IMR-90 (cell line): ENCODE measurements around the gene MARVELD3. TPM values are rescaled to one million over a fixed set of nuclear protein-coding genes. Genes with fewer than 3 reads are reported as not detected.

Source experiments
- ATAC-seq: fragments of 200-7000 bp; cut with Tn5 transposase; 2 replicates; pipeline ENCODE4 v1.9.1; 2020; ENCODE audit warnings: low read depth, mild to moderate bottlenecking, moderate library complexity
- BruUV-seq: library from RNA; stranded (reverse); fragments of 400-500 nt; replicated peaks from 2 replicates; lab custom pipeline; 2021; lab: Mats Ljungman, UMichigan
- CTCF ChIA-PET: fragments of 300-600 bp; formaldehyde crosslinking; extraction: SDS; loops from one replicate; lab custom pipeline; 2021; ENCODE audit warnings: antibody characterized with exemption; lab: Yijun Ruan, JAX
- POLR2A ChIA-PET: fragments of 300-600 bp; sonication (Branson Sonifier 250); formaldehyde crosslinking; loops from one replicate; lab custom pipeline; 2022; ENCODE audit warnings: antibody characterized with exemption; ENCODE audit not compliant: unreplicated experiment; lab: Charles Lee
- DNase-seq: peaks from one replicate; pipeline ENCODE4 v3.0.0; 2013
- H2AFZ ChIP-seq: replicated peaks from 2 replicates; pipeline ENCODE3; 2013; ENCODE audit warnings: low read length, mild to moderate bottlenecking; ENCODE audit not compliant: poor library complexity
- H2AK5ac ChIP-seq: 2 replicates; pipeline ENCODE4 v1.6.1; 2013; ENCODE audit warnings: low read depth, low read length, inconsistent platforms
- H2AK9ac ChIP-seq: replicated peaks from 2 replicates; pipeline ENCODE3; 2013; ENCODE audit warnings: mild to moderate bottlenecking, low read depth, low read length, moderate library complexity; ENCODE audit not compliant: poor library complexity
- H2BK120ac ChIP-seq: 2 replicates; pipeline ENCODE4 v1.6.1; 2013; ENCODE audit warnings: low read depth, low read length, inconsistent platforms
- H2BK15ac ChIP-seq: 3 replicates; pipeline ENCODE4 v1.6.1; 2013; ENCODE audit warnings: low read depth, low read length, inconsistent platforms
- H2BK20ac ChIP-seq: 2 replicates; pipeline ENCODE4 v1.6.1; 2013; ENCODE audit warnings: low read depth, mild to moderate bottlenecking, inconsistent platforms, low read length, moderate library complexity
- H2BK5ac ChIP-seq: 2 replicates; pipeline ENCODE4 v1.6.1; 2013; ENCODE audit warnings: mild to moderate bottlenecking, low read depth, low read length, inconsistent platforms; ENCODE audit not compliant: poor library complexity, severe bottlenecking
- H3K14ac ChIP-seq: replicated peaks from 2 replicates; pipeline ENCODE4 v1.6.1; 2013; ENCODE audit warnings: low read depth, low read length, inconsistent platforms
- H3K18ac ChIP-seq: 2 replicates; pipeline ENCODE4 v1.6.1; 2013; ENCODE audit warnings: low read depth, low read length, control low read depth
- H3K23ac ChIP-seq: 2 replicates; pipeline ENCODE4 v1.6.1; 2013; ENCODE audit warnings: low read depth, low read length, inconsistent platforms
- H3K27ac ChIP-seq: 2 replicates; pipeline ENCODE4 v1.5.1; 2013; ENCODE audit warnings: mild to moderate bottlenecking, control low read depth, low read length; ENCODE audit not compliant: insufficient read depth
- H3K27me3 ChIP-seq: 2 replicates; pipeline ENCODE4 v1.6.1; 2013; ENCODE audit warnings: low read length; ENCODE audit not compliant: control insufficient read depth, insufficient read depth
- H3K36me3 ChIP-seq: 2 replicates; pipeline ENCODE4 v1.6.1; 2013; ENCODE audit warnings: low read length, mixed read lengths; ENCODE audit not compliant: control insufficient read depth, insufficient read depth
- H3K4ac ChIP-seq: 2 replicates; pipeline ENCODE4 v1.6.1; 2013; ENCODE audit warnings: low read depth, low read length, inconsistent platforms
- H3K4me1 ChIP-seq: 2 replicates; pipeline ENCODE4 v1.6.1; 2013; ENCODE audit warnings: low read length, mixed read lengths; ENCODE audit not compliant: control insufficient read depth, insufficient read depth
- H3K4me2 ChIP-seq: 2 replicates; pipeline ENCODE4 v1.6.1; 2013; ENCODE audit warnings: low read depth, mild to moderate bottlenecking, control low read depth, low read length, moderate library complexity
- H3K4me3 ChIP-seq: 2 replicates; pipeline ENCODE4 v1.5.1; 2013; ENCODE audit warnings: low read depth, mild to moderate bottlenecking, control low read depth, low read length, moderate library complexity; ENCODE audit not compliant: insufficient read depth
- H3K56ac ChIP-seq: 2 replicates; pipeline ENCODE4 v1.6.1; 2013; ENCODE audit warnings: low read length, inconsistent platforms; ENCODE audit not compliant: insufficient read depth; ENCODE audit errors: extremely low read depth
- H3K79me1 ChIP-seq, 2 experiments: 2 replicates each; pipeline ENCODE4 v1.6.1; 2013; ENCODE audit warnings: low read length in 2 of 2, inconsistent platforms in 1 of 2, low read depth in 1 of 2
- H3K9ac ChIP-seq: 2 replicates; pipeline ENCODE4 v1.6.1; 2013; ENCODE audit warnings: low read depth, low read length, control low read depth
- H3K9me1 ChIP-seq: 2 replicates; pipeline ENCODE4 v1.6.1; 2013; ENCODE audit warnings: low read length, inconsistent platforms; ENCODE audit not compliant: insufficient read depth
- H3K9me3 ChIP-seq: 2 replicates; pipeline ENCODE4 v1.6.1; 2013; ENCODE audit warnings: low read length; ENCODE audit not compliant: control insufficient read depth, insufficient read depth
- H4K20me1 ChIP-seq: 2 replicates; pipeline ENCODE4 v1.6.1; 2013; ENCODE audit warnings: low read length, inconsistent platforms; ENCODE audit not compliant: insufficient read depth
- H4K5ac ChIP-seq: 2 replicates; pipeline ENCODE4 v1.6.1; 2013; ENCODE audit warnings: mild to moderate bottlenecking, low read depth, low read length, control low read depth
- H4K8ac ChIP-seq, 2 experiments: 2 replicates each; pipeline ENCODE4 v1.6.1; 2013; ENCODE audit warnings: low read depth in 2 of 2, low read length in 2 of 2, control low read depth in 1 of 2, inconsistent platforms in 1 of 2
- H4K91ac ChIP-seq: 2 replicates; pipeline ENCODE4 v1.6.1; 2013; ENCODE audit warnings: low read depth, low read length, inconsistent platforms; ENCODE audit not compliant: insufficient read depth
- BHLHE40 ChIP-seq: fragments of 150-350 bp; IDR thresholded peaks from 2 replicates; pipeline ENCODE4 v1.6.1; 2016; ENCODE audit warnings: mild to moderate bottlenecking, low read depth, low read length
- CEBPB ChIP-seq: IDR thresholded peaks from 2 replicates; pipeline ENCODE4 v1.6.1; 2012; ENCODE audit warnings: low read depth, low read length, improper control_type of control experiment
- CHD1 ChIP-seq: IDR thresholded peaks from 2 replicates; pipeline ENCODE4 v1.6.1; 2012; ENCODE audit warnings: low read depth, low read length, improper control_type of control experiment
- ELK1 ChIP-seq: fragments of 150-350 bp; IDR thresholded peaks from 2 replicates; pipeline ENCODE4 v1.6.1; 2016; ENCODE audit warnings: low read depth, mild to moderate bottlenecking, low read length, moderate library complexity, borderline replicate concordance
- FOS ChIP-seq: fragments of 150-350 bp; IDR thresholded peaks from 2 replicates; pipeline ENCODE4 v1.6.1; 2016; ENCODE audit warnings: low read depth, low read length
- MAFK ChIP-seq: IDR thresholded peaks from 2 replicates; pipeline ENCODE4 v1.6.1; 2012; ENCODE audit warnings: low read depth, low read length, improper control_type of control experiment
- MAZ ChIP-seq: IDR thresholded peaks from 2 replicates; pipeline ENCODE4 v1.6.1; 2012; ENCODE audit warnings: low read depth, mild to moderate bottlenecking, low read length, improper control_type of control experiment, moderate library complexity, borderline replicate concordance
- MXI1 ChIP-seq: IDR thresholded peaks from 2 replicates; pipeline ENCODE4 v1.6.1; 2012; ENCODE audit warnings: low read depth, mild to moderate bottlenecking, low read length, moderate library complexity, borderline replicate concordance
- POLR2A ChIP-seq: IDR thresholded peaks from 2 replicates; pipeline ENCODE4 v1.6.1; 2012; ENCODE audit warnings: mild to moderate bottlenecking, low read depth, low read length
- RAD21 ChIP-seq: IDR thresholded peaks from 2 replicates; pipeline ENCODE4 v1.6.1; 2012; ENCODE audit warnings: low read length, improper control_type of control experiment
- RCOR1 ChIP-seq: IDR thresholded peaks from 2 replicates; pipeline ENCODE4 v1.6.1; 2012; ENCODE audit warnings: mild to moderate bottlenecking, low read length, improper control_type of control experiment; ENCODE audit not compliant: insufficient replicate concordance
- RFX5 ChIP-seq: IDR thresholded peaks from 2 replicates; pipeline ENCODE4 v1.8.0; 2012; ENCODE audit warnings: low read depth, mild to moderate bottlenecking, low read length, moderate library complexity
- SMC3 ChIP-seq: fragments of 150-350 bp; IDR thresholded peaks from 2 replicates; pipeline ENCODE4 v1.6.1; 2016; ENCODE audit warnings: low read depth, mild to moderate bottlenecking, antibody characterized with exemption, low read length, moderate library complexity
- WGBS, 2 experiments: methylation state at CpG; one replicate each; pipeline versions ENCODE4 v1.1.5 to v1.1.7; 2013; ENCODE audit warnings: missing lambda C conversion rate in 2 of 2; ENCODE audit not compliant: insufficient read length in 1 of 2; ENCODE audit errors: extremely low coverage in 2 of 2; 5-methylcytosine and 5-hydroxymethylcytosine counted together
- dilution Hi-C: fragments of 300-500 bp; cut with HindIII; formaldehyde crosslinking; loops from one replicate; pipeline ENCODE4 v1.14.3; 2018; ENCODE audit warnings: low sequenced_read_pairs; ENCODE audit not compliant: unreplicated experiment
- in situ Hi-C: fragments of 300-500 bp; cut with MboI; formaldehyde crosslinking; loops from 3 replicates; pipeline ENCODE4 v1.14.3; 2019; ENCODE audit warnings: low sequenced_read_pairs, inconsistent platforms, mixed read lengths
- intact Hi-C: fragments of 100-400 bp; cut with micrococcal nuclease; formaldehyde crosslinking; loops from 2 replicates; pipeline ENCODE4 v1.10.0; 2022
- polyA plus RNA-seq, 3 experiments: library from polyadenylated mRNA; depleted of rRNA; stranded (reverse); fragments of >200 nt; gene quantifications; 2 replicates each; pipeline ENCODE4 v1.2.3, GENCODE V29; 2012; ENCODE audit warnings: low replicate concordance in 1 of 3
- total RNA-seq: library from RNA; depleted of rRNA; stranded (reverse); fragments of >200 nt; gene quantifications from 2 replicates; pipeline ENCODE4 v1.2.3, GENCODE V29; 2012
- TF ChIP-seq, protein P1 (sequence below): conservative IDR thresholded peaks from 2 replicates; pipeline ENCODE4 v1.5.1; 2012; ENCODE audit warnings: mild to moderate bottlenecking, low read depth, low read length, improper control_type of control experiment

Gene MARVELD3
- total and polyA plus RNA-seq, 2 of the 4 experiments (the other 2 are of a cell fraction), result not detected

- no peak for TF ChIP-seq MAFK
- no peak for TF ChIP-seq ELK1
- no peak for TF ChIP-seq MXI1
- TF ChIP-seq BHLHE40, result no peak
- TF ChIP-seq MAZ, result no peak
- TF ChIP-seq CHD1, result no peak
- TF ChIP-seq RFX5, result no peak
- no peak for TF ChIP-seq RCOR1
- TF ChIP-seq, protein P1, sequence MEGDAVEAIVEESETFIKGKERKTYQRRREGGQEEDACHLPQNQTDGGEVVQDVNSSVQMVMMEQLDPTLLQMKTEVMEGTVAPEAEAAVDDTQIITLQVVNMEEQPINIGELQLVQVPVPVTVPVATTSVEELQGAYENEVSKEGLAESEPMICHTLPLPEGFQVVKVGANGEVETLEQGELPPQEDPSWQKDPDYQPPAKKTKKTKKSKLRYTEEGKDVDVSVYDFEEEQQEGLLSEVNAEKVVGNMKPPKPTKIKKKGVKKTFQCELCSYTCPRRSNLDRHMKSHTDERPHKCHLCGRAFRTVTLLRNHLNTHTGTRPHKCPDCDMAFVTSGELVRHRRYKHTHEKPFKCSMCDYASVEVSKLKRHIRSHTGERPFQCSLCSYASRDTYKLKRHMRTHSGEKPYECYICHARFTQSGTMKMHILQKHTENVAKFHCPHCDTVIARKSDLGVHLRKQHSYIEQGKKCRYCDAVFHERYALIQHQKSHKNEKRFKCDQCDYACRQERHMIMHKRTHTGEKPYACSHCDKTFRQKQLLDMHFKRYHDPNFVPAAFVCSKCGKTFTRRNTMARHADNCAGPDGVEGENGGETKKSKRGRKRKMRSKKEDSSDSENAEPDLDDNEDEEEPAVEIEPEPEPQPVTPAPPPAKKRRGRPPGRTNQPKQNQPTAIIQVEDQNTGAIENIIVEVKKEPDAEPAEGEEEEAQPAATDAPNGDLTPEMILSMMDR, result no peak
- no peak for TF ChIP-seq FOS
- no peak for TF ChIP-seq SMC3
- TF ChIP-seq POLR2A, result no peak
- TF ChIP-seq RAD21, result no peak
- no peak for TF ChIP-seq CEBPB
These were observed 35.4 kb upstream of the MARVELD3 start for GRCh38 chr16:71590584-71590983.

More at GRCh38 chr16:71590584-71590983, 35.4 kb upstream of the MARVELD3 start:
- Histone ChIP-seq H2AFZ (no peak overlapping the region), H4K91ac (no peak overlapping the region), H3K56ac (no peak overlapping the region), H4K20me1 (no peaks in the 10 kb centered on the region), H2BK5ac (no peak overlapping the region), H2BK15ac (no peak overlapping the region), H3K27me3 (no peaks in the 10 kb centered on the region; the same call in 1 of the 2 replicates), H3K79me1 (no peaks in the 10 kb centered on the region), H3K36me3 (no peaks in the 10 kb centered on the region), H3K4me1 (no peaks in the 10 kb centered on the region), H3K18ac (no peak overlapping the region), H2AK5ac (no peak overlapping the region), H3K4me3 (no peak overlapping the region), H2BK120ac (no peak overlapping the region), H2AK9ac (no peak overlapping the region), H3K27ac (no peak overlapping the region), H4K5ac (no peak overlapping the region), H3K9me1 (no peaks in the 10 kb centered on the region), H4K8ac (no peak overlapping the region), H3K23ac (no peak overlapping the region), H3K4me2 (no peak overlapping the region), H2BK20ac (no peak overlapping the region), H3K9ac (no peak overlapping the region), H3K9me3 (no peaks in the 10 kb centered on the region), H3K4ac (no peak overlapping the region), H3K14ac (no peak overlapping the region)
- BruUV-seq, result no TSS peak
- in situ Hi-C loops (no loop called here), intact Hi-C loops (no loop called here), dilution Hi-C loops (no loop called here)
- DNase-seq (no peak), ATAC-seq (no peak)
- CTCF ChIA-PET, result interaction anchor here (1.5 kb wide), 1 partner anchor 20 kb away, joined by 3 read pairs; no protein-coding TSS in a partner anchor
- POLR2A ChIA-PET, result no interaction called here
- 17% methylated on average over 2 of the region's 4 CpGs; no CpG with 5 or more reads in 1 of the 2 experiments for WGBS, 2 experiments
